Measurements from ENCODE around the gene SZRD1. TPM values are rescaled to one million over a fixed set of nuclear protein-coding genes. Genes with fewer than 3 reads are reported as not detected.

The SZRD1 gene
- total RNA-seq, 2 experiments from 2014 or later, result 156 to 157 TPM

Other genes with a start within 250 kb of the SZRD1 start
- not detected for gene EPHA2, start 211.2 kb upstream of the SZRD1 start, total RNA-seq
- gene ARHGEF19, start 154.6 kb upstream of the SZRD1 start, total RNA-seq, result 1 to 10 TPM; 6.9 to 7.6 TPM
- 1 to 10 TPM; 7.9 to 8.7 TPM for gene CPLANE2, start 130.1 kb upstream of the SZRD1 start, total RNA-seq
- gene FBXO42, start 14.8 kb upstream of the SZRD1 start, total RNA-seq, result 10 to 100 TPM; 19.9 to 20.7 TPM
- gene SPATA21, start 70.2 kb downstream of the SZRD1 start, total RNA-seq, result under 1 TPM in 1 of 2 experiments, not detected in 1; 0.05 TPM
- 100 to 1,000 TPM; 123 to 132 TPM for gene NECAP2, start 73.5 kb downstream of the SZRD1 start, total RNA-seq
- 1,000 to 10,000 TPM; 1,570 to 1,691 TPM for gene RNU1-1, start 147.0 kb downstream of the SZRD1 start, total RNA-seq
- gene NBPF1, start 246.3 kb downstream of the SZRD1 start, total RNA-seq, result 1 to 10 TPM; 1.7 to 2.2 TPM